ENCODE data around the gene LGALS9. TPM values are rescaled to one million over a fixed set of nuclear protein-coding genes. Genes with fewer than 3 reads are reported as not detected.

Gene LGALS9
- total and polyA plus RNA-seq, 9 of the 15 experiments (the other 6 are each of a cell fraction or from before 2014, with no cell fraction given), result 0.45 to 6.9 (median 2.8) TPM

DNA sequence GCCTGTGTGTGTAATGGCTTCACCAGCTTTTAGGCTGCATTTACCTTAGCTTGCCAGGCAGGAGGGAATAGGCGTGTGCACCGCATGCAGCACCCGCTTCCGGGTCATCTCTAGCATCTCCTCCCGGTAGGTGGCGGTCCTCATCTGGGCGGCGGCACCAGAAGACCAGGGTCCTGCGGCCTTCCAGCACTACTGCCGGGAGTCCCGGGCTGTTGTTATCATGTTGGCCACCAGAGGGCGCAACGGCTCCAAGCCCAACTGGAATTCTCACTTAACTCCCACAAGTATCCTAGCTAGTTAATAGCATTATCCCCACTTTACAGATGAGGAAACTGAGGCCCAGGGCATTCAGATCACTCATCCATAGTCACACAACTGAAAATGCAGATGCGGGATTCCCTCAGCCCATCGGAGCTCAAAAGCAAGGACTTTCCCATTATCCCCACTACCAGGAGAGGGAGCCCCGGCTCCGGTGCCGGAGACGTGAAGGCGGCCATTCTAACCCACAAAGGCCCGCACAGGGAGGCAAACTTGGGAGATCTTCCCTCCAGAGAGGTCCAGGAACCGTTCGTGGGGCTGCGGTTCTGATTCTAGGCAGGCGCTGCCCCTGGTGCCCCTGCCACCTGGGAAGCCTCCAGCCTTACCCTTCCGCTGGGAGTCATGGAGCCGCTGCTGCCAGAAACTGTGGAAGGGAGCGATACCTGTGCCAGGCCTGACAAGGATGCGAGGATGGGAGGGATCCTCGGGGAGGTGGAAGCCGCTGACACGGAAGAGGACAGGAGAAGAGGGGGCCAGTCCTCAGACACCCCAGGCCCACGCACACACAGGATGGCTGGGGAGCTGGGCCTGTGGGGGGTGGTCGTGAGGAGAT lies 23.9 kb downstream of the LGALS9 start (continued):
- TF ChIP-seq, protein P1, sequence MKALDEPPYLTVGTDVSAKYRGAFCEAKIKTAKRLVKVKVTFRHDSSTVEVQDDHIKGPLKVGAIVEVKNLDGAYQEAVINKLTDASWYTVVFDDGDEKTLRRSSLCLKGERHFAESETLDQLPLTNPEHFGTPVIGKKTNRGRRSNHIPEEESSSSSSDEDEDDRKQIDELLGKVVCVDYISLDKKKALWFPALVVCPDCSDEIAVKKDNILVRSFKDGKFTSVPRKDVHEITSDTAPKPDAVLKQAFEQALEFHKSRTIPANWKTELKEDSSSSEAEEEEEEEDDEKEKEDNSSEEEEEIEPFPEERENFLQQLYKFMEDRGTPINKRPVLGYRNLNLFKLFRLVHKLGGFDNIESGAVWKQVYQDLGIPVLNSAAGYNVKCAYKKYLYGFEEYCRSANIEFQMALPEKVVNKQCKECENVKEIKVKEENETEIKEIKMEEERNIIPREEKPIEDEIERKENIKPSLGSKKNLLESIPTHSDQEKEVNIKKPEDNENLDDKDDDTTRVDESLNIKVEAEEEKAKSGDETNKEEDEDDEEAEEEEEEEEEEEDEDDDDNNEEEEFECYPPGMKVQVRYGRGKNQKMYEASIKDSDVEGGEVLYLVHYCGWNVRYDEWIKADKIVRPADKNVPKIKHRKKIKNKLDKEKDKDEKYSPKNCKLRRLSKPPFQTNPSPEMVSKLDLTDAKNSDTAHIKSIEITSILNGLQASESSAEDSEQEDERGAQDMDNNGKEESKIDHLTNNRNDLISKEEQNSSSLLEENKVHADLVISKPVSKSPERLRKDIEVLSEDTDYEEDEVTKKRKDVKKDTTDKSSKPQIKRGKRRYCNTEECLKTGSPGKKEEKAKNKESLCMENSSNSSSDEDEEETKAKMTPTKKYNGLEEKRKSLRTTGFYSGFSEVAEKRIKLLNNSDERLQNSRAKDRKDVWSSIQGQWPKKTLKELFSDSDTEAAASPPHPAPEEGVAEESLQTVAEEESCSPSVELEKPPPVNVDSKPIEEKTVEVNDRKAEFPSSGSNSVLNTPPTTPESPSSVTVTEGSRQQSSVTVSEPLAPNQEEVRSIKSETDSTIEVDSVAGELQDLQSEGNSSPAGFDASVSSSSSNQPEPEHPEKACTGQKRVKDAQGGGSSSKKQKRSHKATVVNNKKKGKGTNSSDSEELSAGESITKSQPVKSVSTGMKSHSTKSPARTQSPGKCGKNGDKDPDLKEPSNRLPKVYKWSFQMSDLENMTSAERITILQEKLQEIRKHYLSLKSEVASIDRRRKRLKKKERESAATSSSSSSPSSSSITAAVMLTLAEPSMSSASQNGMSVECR (CRISPR knock-in tag; IDR thresholded peaks at IDR 0.05), result no peak
- TF ChIP-seq, protein P2, sequence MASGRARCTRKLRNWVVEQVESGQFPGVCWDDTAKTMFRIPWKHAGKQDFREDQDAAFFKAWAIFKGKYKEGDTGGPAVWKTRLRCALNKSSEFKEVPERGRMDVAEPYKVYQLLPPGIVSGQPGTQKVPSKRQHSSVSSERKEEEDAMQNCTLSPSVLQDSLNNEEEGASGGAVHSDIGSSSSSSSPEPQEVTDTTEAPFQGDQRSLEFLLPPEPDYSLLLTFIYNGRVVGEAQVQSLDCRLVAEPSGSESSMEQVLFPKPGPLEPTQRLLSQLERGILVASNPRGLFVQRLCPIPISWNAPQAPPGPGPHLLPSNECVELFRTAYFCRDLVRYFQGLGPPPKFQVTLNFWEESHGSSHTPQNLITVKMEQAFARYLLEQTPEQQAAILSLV (tag; IDR thresholded peaks at IDR 0.05), result no peak
- TF ChIP-seq SRSF3 (IDR thresholded peaks at IDR 0.05; ENCODE audit: insufficient read depth, low read length) (no peak), RAD21 (CRISPR knock-in tag; conservative IDR thresholded peaks at IDR 0.05 in 1 of 2, IDR thresholded peaks at IDR 0.05 in 1 of 2) (peak; percentile 71 to 85), BHLHE40 (IDR thresholded peaks at IDR 0.05; ENCODE audit: low read length) (peak; percentile 8; the same call in 1 of the 2 replicates), MCM3 (IDR thresholded peaks at IDR 0.05) (no peak), CC2D1A (IDR thresholded peaks at IDR 0.05) (peak; percentile 59; the same call in 1 of the 2 replicates), RBM15 (IDR thresholded peaks at IDR 0.05; ENCODE audit: insufficient read depth, low read length) (no peak), CREM (IDR thresholded peaks at IDR 0.05; ENCODE audit: low read depth) (peak; percentile 24; the same call in 1 of the 2 replicates), SMAD4 (CRISPR knock-in tag; conservative IDR thresholded peaks at IDR 0.05) (peak; percentile 29; the same call in 1 of the 2 replicates), KLF16 (IDR thresholded peaks at IDR 0.05) (peak; percentile 37; the same call in 1 of the 2 replicates), ZMIZ1 (IDR thresholded peaks at IDR 0.05; ENCODE audit: low read depth in 2 of 2, low read length in 2 of 2) (no peak), ETV1 (tag; conservative IDR thresholded peaks at IDR 0.05; ENCODE audit: low read depth) (peak; percentile 57; the same call in 1 of the 2 replicates), MAX (CRISPR knock-in tag; IDR thresholded peaks at IDR 0.05) (peak; percentile 46; the same call in 1 of the 2 replicates), ZNF146 (CRISPR knock-in tag; IDR thresholded peaks at IDR 0.05; ENCODE audit: unreplicated experiment) (no peak)
- TF ChIP-seq, protein P3, sequence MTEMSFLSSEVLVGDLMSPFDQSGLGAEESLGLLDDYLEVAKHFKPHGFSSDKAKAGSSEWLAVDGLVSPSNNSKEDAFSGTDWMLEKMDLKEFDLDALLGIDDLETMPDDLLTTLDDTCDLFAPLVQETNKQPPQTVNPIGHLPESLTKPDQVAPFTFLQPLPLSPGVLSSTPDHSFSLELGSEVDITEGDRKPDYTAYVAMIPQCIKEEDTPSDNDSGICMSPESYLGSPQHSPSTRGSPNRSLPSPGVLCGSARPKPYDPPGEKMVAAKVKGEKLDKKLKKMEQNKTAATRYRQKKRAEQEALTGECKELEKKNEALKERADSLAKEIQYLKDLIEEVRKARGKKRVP (CRISPR knock-in tag; IDR thresholded peaks at IDR 0.05), result no peak
